HG03558 (cell line): ENCODE data around the gene TGIF2.

Source experiments
- ATAC-seq: cut with Tn5 transposase; IDR thresholded peaks from one replicate; pipeline ENCODE4 v1.9.1; 2021; ENCODE audit warnings: moderate number of reproducible peaks; ENCODE audit not compliant: unreplicated experiment; ENCODE audit errors: extremely low read depth

Gene TGIF2

GRCh38 chr20:36574366-36575135, 1.2 kb downstream of the TGIF2 start:
- ATAC-seq: no peak

GRCh38 chr20:36576081-36576445, 2.7 kb downstream of the TGIF2 start:
- ATAC-seq: no peak

- ATAC-seq: no peak
Observed at GRCh38 chr20:36578356-36579041, 5.1 kb downstream of the TGIF2 start.

- no peak for ATAC-seq
Observed at GRCh38 chr20:36579996-36580545, 6.7 kb downstream of the TGIF2 start.

- ATAC-seq: no peak
Observed at GRCh38 chr20:36582322-36582721, 8.9 kb downstream of the TGIF2 start.

GRCh38 chr20:36582821-36583220, 9.4 kb downstream of the TGIF2 start:
- ATAC-seq: no peak

- ATAC-seq: no peak
Observed at GRCh38 chr20:36584018-36584481, 10.7 kb downstream of the TGIF2 start.

GRCh38 chr20:36585410-36586125, 12.2 kb downstream of the TGIF2 start:
- ATAC-seq: no peak

- ATAC-seq: no peak
Observed at GRCh38 chr20:36587388-36588070, 14.1 kb downstream of the TGIF2 start.

GRCh38 chr20:36591281-36591680, 17.9 kb downstream of the TGIF2 start:
- ATAC-seq: no peak

GRCh38 chr20:36591854-36592641, 18.7 kb downstream of the TGIF2 start:
- no peak for ATAC-seq

- ATAC-seq: no peak
Observed at GRCh38 chr20:36593347-36593929, 20.0 kb downstream of the TGIF2 start.

GRCh38 chr20:36599912-36600345, 26.5 kb downstream of the TGIF2 start:
- no peak for ATAC-seq

GRCh38 chr20:36601540-36601939, 28.1 kb downstream of the TGIF2 start:
- no peak for ATAC-seq

GRCh38 chr20:36604952-36605398, 31.6 kb downstream of the TGIF2 start:
- peak; percentile 6 for ATAC-seq

- ATAC-seq: peak; percentile 69
Observed at GRCh38 chr20:36605399-36606157, 32.2 kb downstream of the TGIF2 start, which contains the start of gene RAB5IF. TSS of gene RAB5IF (plus strand) at chr20:36605779. CDS start at chr20:36605952, 173 bp downstream.

- ATAC-seq: no peak
Observed at GRCh38 chr20:36606158-36607066, 33.0 kb downstream of the TGIF2 start.
